B cell (primary cell): ENCODE data around the gene ANO2.

Experiments used
- EZH2 ChIP-seq: IDR thresholded peaks from 2 replicates; pipeline ENCODE4 v1.6.1; 2012; ENCODE audit warnings: borderline replicate concordance, low read depth, mild to moderate bottlenecking, moderate library complexity, low read length; ENCODE audit not compliant: insufficient read depth, poor library complexity, severe bottlenecking
- TF ChIP-seq, protein P1 (sequence below): fragments of 200-600 bp; IDR thresholded peaks from one replicate; pipeline ENCODE4 v1.8.0; 2022; ENCODE audit warnings: antibody characterized with exemption, mild to moderate bottlenecking

DNA sequence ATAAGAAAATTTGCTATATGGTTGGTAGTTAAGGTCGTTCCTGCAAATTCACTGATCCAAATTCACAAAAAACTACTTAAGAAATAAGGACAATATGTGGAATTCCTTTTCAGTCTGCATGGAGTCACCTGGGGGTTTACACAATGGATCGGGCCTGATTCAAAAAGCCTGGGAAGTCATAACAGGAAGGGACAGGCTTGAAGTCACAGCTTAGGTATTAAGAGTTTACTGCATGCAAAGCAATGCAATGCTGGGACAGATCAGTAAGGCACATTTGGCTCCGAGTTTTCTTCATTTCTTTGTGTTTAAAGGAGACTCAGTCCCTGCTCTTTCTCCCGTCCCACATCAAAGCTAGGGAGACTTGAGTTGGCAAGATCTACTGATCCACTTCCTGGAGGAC, 359.9 kb downstream of the ANO2 start:
- TF ChIP-seq, protein P1, sequence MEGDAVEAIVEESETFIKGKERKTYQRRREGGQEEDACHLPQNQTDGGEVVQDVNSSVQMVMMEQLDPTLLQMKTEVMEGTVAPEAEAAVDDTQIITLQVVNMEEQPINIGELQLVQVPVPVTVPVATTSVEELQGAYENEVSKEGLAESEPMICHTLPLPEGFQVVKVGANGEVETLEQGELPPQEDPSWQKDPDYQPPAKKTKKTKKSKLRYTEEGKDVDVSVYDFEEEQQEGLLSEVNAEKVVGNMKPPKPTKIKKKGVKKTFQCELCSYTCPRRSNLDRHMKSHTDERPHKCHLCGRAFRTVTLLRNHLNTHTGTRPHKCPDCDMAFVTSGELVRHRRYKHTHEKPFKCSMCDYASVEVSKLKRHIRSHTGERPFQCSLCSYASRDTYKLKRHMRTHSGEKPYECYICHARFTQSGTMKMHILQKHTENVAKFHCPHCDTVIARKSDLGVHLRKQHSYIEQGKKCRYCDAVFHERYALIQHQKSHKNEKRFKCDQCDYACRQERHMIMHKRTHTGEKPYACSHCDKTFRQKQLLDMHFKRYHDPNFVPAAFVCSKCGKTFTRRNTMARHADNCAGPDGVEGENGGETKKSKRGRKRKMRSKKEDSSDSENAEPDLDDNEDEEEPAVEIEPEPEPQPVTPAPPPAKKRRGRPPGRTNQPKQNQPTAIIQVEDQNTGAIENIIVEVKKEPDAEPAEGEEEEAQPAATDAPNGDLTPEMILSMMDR: no peak
- no peak for TF ChIP-seq EZH2
